ENCODE data around the gene EMILIN1. TPM values are rescaled to one million over a fixed set of nuclear protein-coding genes. Genes with fewer than 3 reads are reported as not detected.
"Not testable (repeated sequence)": the region's sequence is repeated elsewhere in the genome, so short reads cannot be mapped to it uniquely, and the experiment has no call there.

The EMILIN1 gene
- polyA plus RNA-seq, 3 donors from 2014 or later = 0.80 to 1.3 (median 0.92) TPM

- Mint-ChIP-seq H3K4me3 (no peak overlapping the region), H3K36me3 (no peaks in the 10 kb centered on the region), H3K9me3 (no peaks in the 10 kb centered on the region), H3K27ac (peak overlapping the region in 1 of 6 donors; percentile 36), H3K4me1 (peaks cover 7 to 15% of the 10 kb centered on the region in 2 donors), H3K27me3 (ENCODE audit: low read depth in 3 of 3) (peaks cover 0 to 2% (median 0%) of the 10 kb centered on the region in 3 donors)
- DNase-seq = no peak
Observed at GRCh38 chr2:27096748-27097297, 18.4 kb downstream of the EMILIN1 start.

GRCh38 chr2:27097341-27097740 is 18.9 kb downstream of the EMILIN1 start:
- Mint-ChIP-seq H3K27ac (no peak overlapping the region), H3K4me1 (peaks cover 7 to 15% of the 10 kb centered on the region in 2 donors), H3K27me3 (ENCODE audit: low read depth in 3 of 3) (peaks cover 0 to 2% (median 2%) of the 10 kb centered on the region in 3 donors), H3K4me3 (no peak overlapping the region), H3K9me3 (no peaks in the 10 kb centered on the region), H3K36me3 (no peaks in the 10 kb centered on the region)
- no peak for DNase-seq

- H3K36me3 Mint-ChIP-seq = no peaks in the 10 kb centered on the region
- no peak for DNase-seq
- peaks cover 0 to 4% (median 4%) of the 10 kb centered on the region in 3 donors for H3K27me3 Mint-ChIP-seq (ENCODE audit: low read depth in 3 of 3)
- H3K4me3 Mint-ChIP-seq = no peak overlapping the region
- H3K4me1 Mint-ChIP-seq = peaks cover 7 to 15% of the 10 kb centered on the region in 2 donors
- no peak overlapping the region for H3K27ac Mint-ChIP-seq
- no peaks in the 10 kb centered on the region for H3K9me3 Mint-ChIP-seq
Observed at GRCh38 chr2:27099334-27099955, 21.0 kb downstream of the EMILIN1 start.

GRCh38 chr2:27100036-27100435 is 21.6 kb downstream of the EMILIN1 start:
- Mint-ChIP-seq H3K4me1 (peaks cover 7 to 15% of the 10 kb centered on the region in 2 donors), H3K9me3 (no peaks in the 10 kb centered on the region), H3K27ac (no peak overlapping the region), H3K4me3 (no peak overlapping the region), H3K36me3 (no peaks in the 10 kb centered on the region), H3K27me3 (ENCODE audit: low read depth in 3 of 3) (peaks cover 0 to 4% (median 4%) of the 10 kb centered on the region in 3 donors)
- DNase-seq = no peak

- H3K36me3 Mint-ChIP-seq = no peaks in the 10 kb centered on the region
- H3K27ac Mint-ChIP-seq = no peak overlapping the region
- H3K9me3 Mint-ChIP-seq = no peaks in the 10 kb centered on the region
- no peaks in the 10 kb centered on the region for H3K4me1 Mint-ChIP-seq
- DNase-seq = no peak
- no peak overlapping the region for H3K4me3 Mint-ChIP-seq
- H3K27me3 Mint-ChIP-seq (ENCODE audit: low read depth in 3 of 3) = peaks cover 0 to 6% (median 4%) of the 10 kb centered on the region in 3 donors
Observed at GRCh38 chr2:27102329-27102728, 23.9 kb downstream of the EMILIN1 start.

- no peaks in the 10 kb centered on the region for H3K9me3 Mint-ChIP-seq
- peaks cover 4 to 6% (median 6%) of the 10 kb centered on the region in 3 donors for H3K27me3 Mint-ChIP-seq (ENCODE audit: low read depth in 3 of 3)
- no peak for DNase-seq
- no peak overlapping the region for H3K27ac Mint-ChIP-seq
- no peaks in the 10 kb centered on the region for H3K36me3 Mint-ChIP-seq
- no peaks in the 10 kb centered on the region for H3K4me1 Mint-ChIP-seq
- H3K4me3 Mint-ChIP-seq = no peak overlapping the region
Observed at GRCh38 chr2:27105981-27106380, 27.6 kb downstream of the EMILIN1 start.

GRCh38 chr2:27108221-27108620 is 29.8 kb downstream of the EMILIN1 start:
- Mint-ChIP-seq H3K4me1 (no peaks in the 10 kb centered on the region), H3K9me3 (no peaks in the 10 kb centered on the region)
- no peak for DNase-seq

GRCh38 chr2:27109083-27109482 is 30.7 kb downstream of the EMILIN1 start:
- no peaks in the 10 kb centered on the region for H3K4me1 Mint-ChIP-seq
- no peaks in the 10 kb centered on the region for H3K36me3 Mint-ChIP-seq
- H3K4me3 Mint-ChIP-seq = no peak overlapping the region
- DNase-seq = no peak
- no peak overlapping the region for H3K27ac Mint-ChIP-seq
- H3K27me3 Mint-ChIP-seq (ENCODE audit: low read depth in 3 of 3) = peaks cover 0 to 9% (median 2%) of the 10 kb centered on the region in 3 donors
- H3K9me3 Mint-ChIP-seq = no peaks in the 10 kb centered on the region

More at GRCh38 chr2:27108221-27108620, 29.8 kb downstream of the EMILIN1 start:
- Mint-ChIP-seq H3K36me3 (no peaks in the 10 kb centered on the region), H3K27ac (no peak overlapping the region), H3K4me3 (no peak overlapping the region), H3K27me3 (ENCODE audit: low read depth in 3 of 3) (peaks cover 2 to 9% (median 2%) of the 10 kb centered on the region in 3 donors)

- H3K27ac Mint-ChIP-seq; H3K4me3 Mint-ChIP-seq; H3K4me1 Mint-ChIP-seq; H3K9me3 Mint-ChIP-seq; H3K36me3 Mint-ChIP-seq; DNase-seq; H3K27me3 Mint-ChIP-seq (ENCODE audit: low read depth in 3 of 3): not testable (repeated sequence)
Observed at GRCh38 chr2:27110603-27111352, 32.4 kb downstream of the EMILIN1 start.

- not testable (repeated sequence) for H3K36me3 Mint-ChIP-seq; DNase-seq; H3K4me3 Mint-ChIP-seq; H3K27me3 Mint-ChIP-seq (ENCODE audit: low read depth in 3 of 3); H3K9me3 Mint-ChIP-seq; H3K4me1 Mint-ChIP-seq; H3K27ac Mint-ChIP-seq
Observed at GRCh38 chr2:27111392-27112078, 33.1 kb downstream of the EMILIN1 start.

GRCh38 chr2:27115519-27115918 is 37.1 kb downstream of the EMILIN1 start:
- Mint-ChIP-seq H3K27me3 (ENCODE audit: low read depth in 3 of 3) (peaks cover 4 to 16% (median 8%) of the 10 kb centered on the region in 3 donors), H3K27ac (no peak overlapping the region), H3K4me1 (peaks cover 5% of the 10 kb centered on the region in 2 donors), H3K9me3 (no peaks in the 10 kb centered on the region), H3K36me3 (peaks cover 0 to 3% (median 0%) of the 10 kb centered on the region in 3 donors), H3K4me3 (no peak overlapping the region)
- DNase-seq = no peak

- peaks cover 0 to 3% (median 0%) of the 10 kb centered on the region in 3 donors for H3K36me3 Mint-ChIP-seq
- H3K4me3 Mint-ChIP-seq = no peak overlapping the region
- no peak overlapping the region for H3K27ac Mint-ChIP-seq
- no peaks in the 10 kb centered on the region for H3K9me3 Mint-ChIP-seq
- H3K4me1 Mint-ChIP-seq = peaks cover 13 to 18% of the 10 kb centered on the region in 2 donors
- no peak for DNase-seq
- H3K27me3 Mint-ChIP-seq (ENCODE audit: low read depth in 3 of 3) = peaks cover 5 to 18% (median 9%) of the 10 kb centered on the region in 3 donors
Observed at GRCh38 chr2:27117995-27118524, 39.6 kb downstream of the EMILIN1 start.

GRCh38 chr2:27118525-27119329 is 40.3 kb downstream of the EMILIN1 start, which contains the start of gene CGREF1:
Gene CGREF1, minus strand, starts transcription at chr2:27119128. Its CDS starts 14,762 bp downstream, at chr2:27104366.
- Mint-ChIP-seq H3K27me3 (ENCODE audit: low read depth in 3 of 3) (peaks cover 5 to 19% (median 10%) of the 10 kb centered on the region in 3 donors), H3K9me3 (no peaks in the 10 kb centered on the region), H3K4me3 (peak within 1 kb of the TSS; percentile 46 to 79 (median 66)), H3K4me1 (peaks cover 17 to 22% of the 10 kb centered on the region in 2 donors), H3K36me3 (peaks cover 0 to 3% (median 0%) of the 10 kb centered on the region in 3 donors), H3K27ac (no peak within 1 kb of the TSS)
- no peak for DNase-seq

Data from immature natural killer cell (primary cell).